Nasal cavity respiratory epithelium epithelial cell of viscerocranial mucosa (primary cell): ENCODE results near the gene ZNF384. TPM values are rescaled to one million over a fixed set of nuclear protein-coding genes. Genes with fewer than 3 reads are reported as not detected.

Experiments used
- total RNA-seq: library from RNA; depleted of rRNA; stranded (reverse); fragments of >200 nt; gene quantifications from 2 replicates; pipeline ENCODE4 v1.2.3, GENCODE V29; 2014

The ZNF384 gene
- total RNA-seq = 7.2 and 17.5 TPM in 2 replicates

GRCh38 chr12:6688999-6689882 is at the start of gene ZNF384:
TSS of gene ZNF384 (minus strand) at chr12:6689375. CDS start at chr12:6679520, 9,855 bp downstream.

GRCh38 chr12:6723607-6724408 is 34.6 kb upstream of the ZNF384 start, which contains the start of gene COPS7A:
TSS of gene COPS7A (plus strand) at chr12:6724046. CDS start at chr12:6724657, 611 bp downstream.

GRCh38 chr12:6700646-6701051 is 11.5 kb upstream of the ZNF384 start, which contains the start of gene PIANP:
TSS of gene PIANP (minus strand) at chr12:6700815. CDS start at chr12:6698061, 2,754 bp downstream.

GRCh38 chr12:6662906-6663742 is 26.1 kb downstream of the ZNF384 start, which contains the start of gene ING4:
TSS of gene ING4 (minus strand) at chr12:6663119. CDS start at chr12:6663101, 18 bp downstream.

GRCh38 chr12:6647083-6647604 is 42.0 kb downstream of the ZNF384 start, which contains the start of gene ACRBP:
TSS of gene ACRBP (minus strand) at chr12:6647432. CDS start at chr12:6647366, 66 bp downstream.

GRCh38 chr12:6635856-6636531 is 53.2 kb downstream of the ZNF384 start, which contains the start of gene LPAR5:
TSS of gene LPAR5 (minus strand) at chr12:6635959. CDS start at chr12:6621248, 14,711 bp downstream.

Other genes starting within 250 kb of the ZNF384 start
- gene CD27, start 244.4 kb downstream of the ZNF384 start, total RNA-seq = not detected in 2 replicates
- gene TAPBPL, start 237.3 kb downstream of the ZNF384 start, total RNA-seq = 2.4 and 18.9 TPM in 2 replicates
- gene VAMP1, start 218.7 kb downstream of the ZNF384 start, total RNA-seq = 1.6 and 2.1 TPM in 2 replicates
- 85.8 and 94.7 TPM in 2 replicates for gene MRPL51, start 196.1 kb downstream of the ZNF384 start, total RNA-seq
- gene NCAPD2, start 195.3 kb downstream of the ZNF384 start, total RNA-seq = 27.3 and 29.9 TPM in 2 replicates
- 4,821 and 5,284 TPM in 2 replicates for gene GAPDH, start 154.9 kb downstream of the ZNF384 start, total RNA-seq
- gene IFFO1, start 133.3 kb downstream of the ZNF384 start, total RNA-seq = 0.34 and 0.71 TPM in 2 replicates
- gene NOP2, start 121.1 kb downstream of the ZNF384 start, total RNA-seq = 37.3 and 45.6 TPM in 2 replicates
- 132 and 213 TPM in 2 replicates for gene CHD4, start 82.0 kb downstream of the ZNF384 start, total RNA-seq
- gene LPAR5, start 53.4 kb downstream of the ZNF384 start, total RNA-seq = 2.7 and 5.1 TPM in 2 replicates
- 0.34 and 0.50 TPM in 2 replicates for gene ACRBP, start 41.9 kb downstream of the ZNF384 start, total RNA-seq
- gene ING4, start 26.3 kb downstream of the ZNF384 start, total RNA-seq = 11.6 and 24.5 TPM in 2 replicates
- not detected in 2 replicates for gene PIANP, start 11.4 kb upstream of the ZNF384 start, total RNA-seq
- gene COPS7A, start 34.7 kb upstream of the ZNF384 start, total RNA-seq = 75.9 and 84.0 TPM in 2 replicates
- 150 and 159 TPM in 2 replicates for gene MLF2, start 63.8 kb upstream of the ZNF384 start, total RNA-seq
- 16.7 and 50.8 TPM in 2 replicates for gene PTMS, start 77.0 kb upstream of the ZNF384 start, total RNA-seq
- 0.07 TPM in 1 of 2 replicates, not detected in the other for gene LAG3, start 83.1 kb upstream of the ZNF384 start, total RNA-seq
- 0.21 TPM in 1 of 2 replicates, not detected in the other for gene CD4, start 100.2 kb upstream of the ZNF384 start, total RNA-seq
- under 0.01 TPM in 1 of 2 replicates, not detected in the other for gene GPR162, start 132.4 kb upstream of the ZNF384 start, total RNA-seq
- gene P3H3, start 139.0 kb upstream of the ZNF384 start, total RNA-seq = 18.8 and 20.6 TPM in 2 replicates
- gene GNB3, start 151.6 kb upstream of the ZNF384 start, total RNA-seq = 0.34 and 0.78 TPM in 2 replicates
- gene CDCA3, start 161.9 kb upstream of the ZNF384 start, total RNA-seq = 0.57 and 0.68 TPM in 2 replicates
- 44.8 and 68.4 TPM in 2 replicates for gene USP5, start 162.8 kb upstream of the ZNF384 start, total RNA-seq
- gene TPI1, start 178.2 kb upstream of the ZNF384 start, total RNA-seq = 571 and 622 TPM in 2 replicates
- 5.6 and 15.0 TPM in 2 replicates for gene SPSB2, start 183.9 kb upstream of the ZNF384 start, total RNA-seq
- gene LRRC23, start 215.4 kb upstream of the ZNF384 start, total RNA-seq = 8.2 and 9.8 TPM in 2 replicates
- 3.1 and 14.0 TPM in 2 replicates for gene ENO2, start 225.2 kb upstream of the ZNF384 start, total RNA-seq
- 5.1 and 27.6 TPM in 2 replicates for gene ATN1, start 238.6 kb upstream of the ZNF384 start, total RNA-seq